Brain pericyte (primary cell): ENCODE results near the gene ARRDC5.
"Not testable (repeated sequence)": the region's sequence is repeated elsewhere in the genome, so short reads cannot be mapped to it uniquely, and the experiment has no call there.

Experiments used
- DNase-seq: peaks from one replicate; pipeline ENCODE4 v3.0.0-alpha.2; 2012; ENCODE audit warnings: low read depth, low spot score

The ARRDC5 gene

DNA sequence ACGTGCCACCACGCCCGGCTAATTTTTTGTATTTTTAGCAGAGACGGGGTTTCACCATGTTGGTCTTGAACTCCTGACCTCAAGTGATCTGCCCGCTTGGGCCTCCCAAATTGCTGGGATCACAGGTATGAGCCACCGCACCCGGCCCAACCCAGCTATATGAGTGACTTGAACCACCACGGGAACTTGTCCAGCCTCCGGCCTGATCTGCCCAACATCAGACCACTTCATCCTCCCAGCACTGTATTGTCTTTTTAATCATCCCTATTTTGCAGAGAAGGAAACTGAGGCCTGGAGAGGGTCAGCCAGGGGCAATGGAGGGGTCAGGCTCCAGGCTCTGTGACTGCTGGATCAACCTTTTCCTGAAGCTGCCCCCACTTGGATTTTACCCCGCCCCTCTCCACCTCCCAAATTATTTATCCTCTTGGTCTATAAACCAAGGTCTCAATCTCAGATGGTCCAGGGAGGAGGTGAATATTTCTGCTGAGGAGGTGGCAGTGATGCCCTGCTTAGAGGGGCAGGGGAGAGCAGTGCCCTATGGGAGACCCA lies 34.3 kb downstream of the ARRDC5 start:
- no peak for DNase-seq

GRCh38 chr19:4867534-4868285 lies 35.0 kb downstream of the ARRDC5 start, which contains the start of gene PLIN3:
PLIN3 (minus strand) TSS chr19:4867667; CDS start chr19:4861394, 6,273 bp downstream.
- DNase-seq: peak; percentile 76

DNA sequence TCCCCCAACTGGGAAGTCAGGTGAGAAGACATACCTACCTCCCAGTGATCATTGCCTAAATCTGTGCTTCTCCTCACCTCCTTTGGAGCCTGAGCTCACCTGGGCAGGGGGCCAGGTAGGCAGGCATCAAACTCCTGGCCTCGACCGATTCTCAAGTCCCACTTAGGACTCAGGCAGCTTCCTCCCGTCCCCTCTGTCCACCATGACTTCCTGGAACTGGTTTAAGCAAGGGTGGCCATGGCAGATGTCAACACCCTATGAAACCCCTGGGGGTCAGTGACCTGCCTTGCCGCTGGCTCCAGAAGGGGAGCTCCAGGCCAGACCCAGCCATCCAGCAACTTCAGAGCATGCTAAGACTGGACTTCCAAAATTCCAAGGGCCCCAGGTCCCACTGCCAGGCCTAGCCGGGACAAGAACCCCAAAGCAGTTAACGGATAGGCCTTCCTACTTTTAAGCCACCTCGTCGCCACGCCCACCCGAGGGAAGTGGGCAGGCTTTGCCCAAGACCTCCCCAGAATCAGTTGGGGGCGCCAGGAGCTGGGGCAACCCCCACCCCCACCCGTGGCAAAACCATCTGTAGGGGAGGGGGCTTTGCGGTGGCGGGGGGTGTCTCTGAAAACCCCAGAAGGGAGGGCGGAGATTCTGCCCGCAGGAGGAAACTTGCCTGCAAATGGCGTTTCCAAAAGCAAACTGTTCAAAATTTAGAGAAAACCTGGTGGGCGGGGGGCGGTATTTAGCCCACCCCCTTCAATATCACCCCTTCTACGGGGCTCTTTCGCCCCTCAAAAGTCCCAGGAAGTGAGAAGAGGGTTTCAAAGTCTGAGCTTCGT lies 35.9 kb downstream of the ARRDC5 start:
- DNase-seq: no peak

DNA sequence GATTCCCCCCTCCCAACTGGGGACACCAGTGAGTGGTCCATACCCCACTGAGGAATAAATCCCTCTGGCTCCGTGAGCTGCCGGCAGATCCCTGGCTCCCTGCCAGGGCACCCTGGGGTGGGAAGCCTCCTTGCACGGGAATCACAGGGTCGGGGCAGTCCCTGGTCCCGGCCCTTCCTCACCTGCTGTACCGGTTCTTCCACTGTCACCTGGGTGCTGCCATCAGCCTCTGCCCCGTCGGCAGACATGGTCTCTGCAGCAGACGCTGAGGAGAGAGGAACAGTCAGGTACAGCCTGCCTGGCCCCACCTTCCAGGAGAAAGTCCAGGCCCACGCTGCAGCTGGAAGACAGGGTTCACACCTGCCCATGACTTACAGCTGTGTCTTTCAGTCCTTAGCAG lies 41.5 kb downstream of the ARRDC5 start:
- DNase-seq: no peak

DNA sequence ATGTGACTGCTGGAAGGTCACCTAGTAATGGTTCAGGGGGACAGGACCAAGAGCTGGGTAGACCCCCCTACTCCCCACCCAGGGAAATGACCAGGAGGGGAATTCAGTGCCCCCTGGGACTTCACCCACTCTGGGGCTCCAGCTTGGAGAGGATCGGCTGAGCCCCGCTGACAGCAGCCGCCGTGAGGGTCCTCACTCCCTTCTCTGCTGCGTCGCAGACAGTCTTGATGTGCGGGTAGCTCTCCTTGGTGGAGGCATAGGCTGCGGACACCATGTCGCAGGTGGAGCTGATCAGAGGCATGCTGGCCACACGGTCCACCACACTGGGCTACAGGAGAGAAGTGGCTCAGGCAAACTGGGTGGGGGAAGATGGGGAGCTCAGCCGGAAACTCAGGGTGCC lies 43.0 kb downstream of the ARRDC5 start:
- DNase-seq: no peak

DNA sequence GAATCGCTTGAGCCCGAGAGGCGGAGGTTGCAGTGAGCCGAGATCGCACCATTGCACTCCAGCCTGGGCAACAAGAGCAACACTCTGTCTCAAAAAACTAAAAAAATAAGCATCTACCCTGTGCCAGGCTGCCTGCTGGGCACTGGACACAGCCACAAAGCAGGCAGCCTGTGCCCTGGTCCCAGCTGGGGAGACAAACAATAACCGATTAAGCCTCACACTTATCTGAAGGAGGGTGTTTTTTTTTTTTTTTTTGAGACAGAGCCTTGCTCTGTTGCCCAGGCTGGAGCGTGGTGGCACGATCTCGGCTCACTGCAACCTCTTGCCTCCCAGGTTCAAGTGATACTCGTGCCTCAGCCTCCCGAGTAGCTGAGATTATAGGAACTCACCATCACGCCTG lies 46.2 kb downstream of the ARRDC5 start:
- not testable (repeated sequence) for DNase-seq

- not testable (repeated sequence) for DNase-seq
Measured at GRCh38 chr19:4853506-4853905, 49.2 kb downstream of the ARRDC5 start.

DNA sequence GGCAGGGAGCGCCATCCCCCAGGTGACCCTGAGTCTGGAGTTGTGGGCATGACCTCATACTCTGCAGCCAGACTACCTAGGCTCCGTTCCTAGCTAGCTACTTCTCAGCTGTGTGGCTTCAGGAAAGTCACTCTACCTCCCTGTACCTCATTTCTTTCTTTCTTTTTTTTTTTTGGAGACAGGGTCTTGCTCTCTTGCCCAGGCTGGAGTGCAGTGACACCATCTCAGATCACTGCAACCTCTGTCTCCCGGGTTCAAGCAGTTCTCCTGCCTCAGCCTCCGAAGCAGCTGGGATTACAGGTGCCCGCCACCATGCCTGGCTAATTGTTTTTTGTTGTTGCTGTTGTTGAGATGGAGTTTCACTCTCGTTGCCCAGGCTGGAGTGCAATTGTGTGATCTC lies 50.2 kb downstream of the ARRDC5 start:
- no peak for DNase-seq

- no peak for DNase-seq
Measured at GRCh38 chr19:4851551-4852290, 51.0 kb downstream of the ARRDC5 start.

- DNase-seq: no peak
Measured at GRCh38 chr19:4849019-4849418, 53.7 kb downstream of the ARRDC5 start.

- DNase-seq: no peak
Measured at GRCh38 chr19:4847190-4847973, 55.3 kb downstream of the ARRDC5 start.

DNA sequence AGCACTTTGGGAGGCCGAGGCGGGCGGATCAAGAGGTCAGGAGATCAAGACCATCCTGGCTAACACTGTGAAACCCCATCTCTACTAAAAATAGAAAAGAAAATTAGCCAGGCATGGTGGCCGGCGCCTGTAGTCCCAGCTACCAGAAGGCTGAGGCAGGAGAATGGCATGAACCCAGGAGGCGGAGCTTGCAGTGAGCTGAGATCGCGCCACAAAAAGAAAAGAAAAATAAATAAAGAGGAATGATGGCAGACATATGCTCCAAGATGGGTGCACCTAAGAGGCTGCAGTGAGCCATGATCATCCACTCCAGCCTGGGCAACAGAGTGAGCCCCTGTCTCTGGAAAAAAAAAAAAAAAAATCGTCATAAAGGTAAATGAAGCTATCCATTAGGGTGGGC lies 56.7 kb downstream of the ARRDC5 start:
- not testable (repeated sequence) for DNase-seq

GRCh38 chr19:4844348-4845179 lies 58.1 kb downstream of the ARRDC5 start:
- no peak for DNase-seq

DNA sequence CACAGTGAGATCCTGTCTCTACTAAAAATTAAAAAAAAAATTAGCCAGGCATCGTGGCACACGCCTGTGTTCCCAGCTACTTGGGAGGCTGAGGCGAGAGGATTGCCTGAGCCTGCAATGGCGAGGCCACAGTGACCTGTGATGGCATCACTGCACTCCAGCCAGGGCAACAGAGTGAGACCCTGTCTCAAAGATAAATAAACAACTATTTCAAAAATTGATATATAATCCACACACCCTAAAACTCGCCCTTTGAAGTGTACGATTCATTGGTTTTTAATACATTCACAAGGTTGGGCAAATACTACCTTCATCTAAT lies 59.1 kb downstream of the ARRDC5 start:
- DNase-seq: no peak
